K562 (cell line): ENCODE measurements around the gene C1orf116. TPM values are rescaled to one million over a fixed set of nuclear protein-coding genes. Genes with fewer than 3 reads are reported as not detected.

Source experiments
- polyA plus RNA-seq, 8 experiments: library from polyadenylated mRNA; depleted of rRNA in 4 of 8; stranded (reverse) in 5 of 8; unstranded in 3 of 8; fragments of >200 nt; fragmentation: Nextera tagmentation in 2 of 8; fragmentation: Illumina TruSeq in 1 of 8; extraction: Ambion mirVana in 2 of 8; extraction: Trizol in 1 of 8; gene quantifications; 2 replicates each; pipeline versions ENCODE4 v1.2.1 to v1.2.3, GENCODE V29; 2011 to 2014; ENCODE audit warnings: inconsistent platforms in 1 of 8, missing spikeins in 1 of 8
- total RNA-seq, 7 experiments: library from RNA; depleted of rRNA in 6 of 7; stranded (reverse); fragments of >200 nt in 6 of 7; fragmentation: Illumina TruSeq in 2 of 7; extraction: Trizol in 2 of 7; gene quantifications; 2 replicates each; pipeline versions ENCODE4 v1.2.1 to v1.2.3, GENCODE V29; 2011 to 2021; ENCODE audit warnings: low replicate concordance in 1 of 7
- TF ChIP-seq, protein P1 (sequence below), 3 experiments: fragments of 200-800 bp in 1 of 3; fragments of 250-450 bp in 1 of 3; fragments of 450-650 bp in 1 of 3; sonication (Bioruptor Pico) in 1 of 3; sonication (Bioruptor generic) in 1 of 3; formaldehyde crosslinking in 1 of 3; IDR thresholded peaks; 2 replicates each; pipeline versions ENCODE4 v1.6.1 to v1.8.0; 2016 to 2022; ENCODE audit warnings: mild to moderate bottlenecking in 2 of 3, missing genetic modification characterization in 2 of 3, missing compliant biosample characterization in 1 of 3, moderate library complexity in 1 of 3
- TF ChIP-seq, protein P2 (sequence below), 2 experiments: fragments of 450-650 bp in 1 of 2; sonication (generic) in 1 of 2; formaldehyde crosslinking in 1 of 2; IDR thresholded peaks; 2 replicates each; pipeline versions ENCODE4 v1.7.1 to v1.9.0; 2016 to 2022; ENCODE audit warnings: inconsistent platforms in 1 of 2, mild to moderate bottlenecking in 1 of 2, missing genetic modification reagents in 1 of 2

C1orf116 gene
- total and polyA plus RNA-seq, 9 of the 15 experiments (the other 6 are each of a cell fraction or from before 2014, with no cell fraction given), result 0.62 to 3.0 (median 0.95) TPM

DNA sequence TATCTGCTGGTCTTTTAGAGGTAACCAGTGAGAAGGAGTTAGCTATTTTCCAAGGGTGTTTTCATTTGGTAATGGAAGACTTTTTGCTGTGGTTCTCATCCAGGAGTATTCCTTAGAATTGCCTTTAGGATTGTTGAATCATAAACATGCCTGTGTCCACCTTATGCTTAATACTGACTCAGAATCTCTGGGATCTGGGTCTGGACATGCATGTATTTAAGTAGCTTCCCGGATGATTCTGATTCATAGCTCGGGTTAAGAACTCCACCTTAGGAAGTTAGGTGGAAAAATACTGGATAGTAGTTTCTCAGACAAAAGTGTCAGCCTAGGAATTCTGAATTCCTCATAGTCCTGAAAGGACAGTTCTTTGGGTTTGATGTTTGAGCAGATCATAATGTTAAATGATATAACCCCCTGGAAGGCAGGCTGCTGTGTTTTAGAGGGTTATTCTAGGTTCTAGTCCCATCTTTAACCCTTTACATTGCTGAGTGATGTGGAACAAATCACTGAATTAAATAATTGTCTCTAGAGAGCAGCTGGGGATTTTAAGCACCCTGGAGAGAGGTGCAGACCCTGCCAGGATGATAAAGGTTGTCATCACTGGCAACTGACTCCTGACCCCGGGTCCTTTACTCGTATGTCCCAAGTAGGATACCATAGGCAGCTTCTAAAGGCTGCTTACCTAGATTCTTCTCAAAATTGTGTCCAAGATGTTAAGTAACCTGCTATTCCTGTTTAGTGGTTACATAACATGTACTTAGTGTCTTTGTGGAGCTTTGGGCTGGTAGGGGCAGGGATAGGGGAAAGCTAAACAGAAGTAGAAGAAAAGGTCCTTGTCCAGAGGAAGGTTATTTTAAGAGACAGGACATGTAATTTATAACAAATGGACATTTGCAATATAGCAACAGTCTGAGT lies 41.6 kb upstream of the C1orf116 start (continued):
- TF ChIP-seq, protein P1, sequence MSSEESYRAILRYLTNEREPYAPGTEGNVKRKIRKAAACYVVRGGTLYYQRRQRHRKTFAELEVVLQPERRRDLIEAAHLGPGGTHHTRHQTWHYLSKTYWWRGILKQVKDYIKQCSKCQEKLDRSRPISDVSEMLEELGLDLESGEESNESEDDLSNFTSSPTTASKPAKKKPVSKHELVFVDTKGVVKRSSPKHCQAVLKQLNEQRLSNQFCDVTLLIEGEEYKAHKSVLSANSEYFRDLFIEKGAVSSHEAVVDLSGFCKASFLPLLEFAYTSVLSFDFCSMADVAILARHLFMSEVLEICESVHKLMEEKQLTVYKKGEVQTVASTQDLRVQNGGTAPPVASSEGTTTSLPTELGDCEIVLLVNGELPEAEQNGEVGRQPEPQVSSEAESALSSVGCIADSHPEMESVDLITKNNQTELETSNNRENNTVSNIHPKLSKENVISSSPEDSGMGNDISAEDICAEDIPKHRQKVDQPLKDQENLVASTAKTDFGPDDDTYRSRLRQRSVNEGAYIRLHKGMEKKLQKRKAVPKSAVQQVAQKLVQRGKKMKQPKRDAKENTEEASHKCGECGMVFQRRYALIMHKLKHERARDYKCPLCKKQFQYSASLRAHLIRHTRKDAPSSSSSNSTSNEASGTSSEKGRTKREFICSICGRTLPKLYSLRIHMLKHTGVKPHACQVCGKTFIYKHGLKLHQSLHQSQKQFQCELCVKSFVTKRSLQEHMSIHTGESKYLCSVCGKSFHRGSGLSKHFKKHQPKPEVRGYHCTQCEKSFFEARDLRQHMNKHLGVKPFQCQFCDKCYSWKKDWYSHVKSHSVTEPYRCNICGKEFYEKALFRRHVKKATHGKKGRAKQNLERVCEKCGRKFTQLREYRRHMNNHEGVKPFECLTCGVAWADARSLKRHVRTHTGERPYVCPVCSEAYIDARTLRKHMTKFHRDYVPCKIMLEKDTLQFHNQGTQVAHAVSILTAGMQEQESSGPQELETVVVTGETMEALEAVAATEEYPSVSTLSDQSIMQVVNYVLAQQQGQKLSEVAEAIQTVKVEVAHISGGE (CRISPR knock-in tag; IDR thresholded peaks at IDR 0.05), result no peak
- TF ChIP-seq, protein P2, sequence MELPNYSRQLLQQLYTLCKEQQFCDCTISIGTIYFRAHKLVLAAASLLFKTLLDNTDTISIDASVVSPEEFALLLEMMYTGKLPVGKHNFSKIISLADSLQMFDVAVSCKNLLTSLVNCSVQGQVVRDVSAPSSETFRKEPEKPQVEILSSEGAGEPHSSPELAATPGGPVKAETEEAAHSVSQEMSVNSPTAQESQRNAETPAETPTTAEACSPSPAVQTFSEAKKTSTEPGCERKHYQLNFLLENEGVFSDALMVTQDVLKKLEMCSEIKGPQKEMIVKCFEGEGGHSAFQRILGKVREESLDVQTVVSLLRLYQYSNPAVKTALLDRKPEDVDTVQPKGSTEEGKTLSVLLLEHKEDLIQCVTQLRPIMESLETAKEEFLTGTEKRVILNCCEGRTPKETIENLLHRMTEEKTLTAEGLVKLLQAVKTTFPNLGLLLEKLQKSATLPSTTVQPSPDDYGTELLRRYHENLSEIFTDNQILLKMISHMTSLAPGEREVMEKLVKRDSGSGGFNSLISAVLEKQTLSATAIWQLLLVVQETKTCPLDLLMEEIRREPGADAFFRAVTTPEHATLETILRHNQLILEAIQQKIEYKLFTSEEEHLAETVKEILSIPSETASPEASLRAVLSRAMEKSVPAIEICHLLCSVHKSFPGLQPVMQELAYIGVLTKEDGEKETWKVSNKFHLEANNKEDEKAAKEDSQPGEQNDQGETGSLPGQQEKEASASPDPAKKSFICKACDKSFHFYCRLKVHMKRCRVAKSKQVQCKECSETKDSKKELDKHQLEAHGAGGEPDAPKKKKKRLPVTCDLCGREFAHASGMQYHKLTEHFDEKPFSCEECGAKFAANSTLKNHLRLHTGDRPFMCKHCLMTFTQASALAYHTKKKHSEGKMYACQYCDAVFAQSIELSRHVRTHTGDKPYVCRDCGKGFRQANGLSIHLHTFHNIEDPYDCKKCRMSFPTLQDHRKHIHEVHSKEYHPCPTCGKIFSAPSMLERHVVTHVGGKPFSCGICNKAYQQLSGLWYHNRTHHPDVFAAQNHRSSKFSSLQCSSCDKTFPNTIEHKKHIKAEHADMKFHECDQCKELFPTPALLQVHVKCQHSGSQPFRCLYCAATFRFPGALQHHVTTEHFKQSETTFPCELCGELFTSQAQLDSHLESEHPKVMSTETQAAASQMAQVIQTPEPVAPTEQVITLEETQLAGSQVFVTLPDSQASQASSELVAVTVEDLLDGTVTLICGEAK (IDR thresholded peaks at IDR 0.05), result no peak
- TF ChIP-seq, protein P2 (CRISPR knock-in tag; IDR thresholded peaks at IDR 0.05), result no peak
